Liver (tissue), 3 donors: ENCODE measurements around the gene CLEC4C.

ENCODE experiments used
- EGR1 ChIP-seq, 2 donors: IDR thresholded peaks; 2 replicates each; pipeline ENCODE4 v1.6.1; 2016 to 2018; ENCODE audit warnings: antibody characterized with exemption in 2 of 2, low read depth in 2 of 2
- GABPA ChIP-seq, 2 donors: IDR thresholded peaks in 1 of 2; conservative IDR thresholded peaks in 1 of 2; 2 replicates each; pipeline ENCODE4 v1.6.1; 2016; ENCODE audit warnings: antibody characterized with exemption in 2 of 2, mild to moderate bottlenecking in 1 of 2, moderate library complexity in 1 of 2
- HNF4G ChIP-seq: IDR thresholded peaks from 2 replicates; pipeline ENCODE4 v1.6.1; 2016; ENCODE audit warnings: antibody characterized with exemption
- MAX ChIP-seq: IDR thresholded peaks from 2 replicates; pipeline ENCODE4 v1.6.1; 2016; ENCODE audit warnings: antibody characterized with exemption
- NR2F2 ChIP-seq: IDR thresholded peaks from 2 replicates; pipeline ENCODE4 v1.6.1; 2016; ENCODE audit warnings: antibody characterized with exemption
- RAD21 ChIP-seq, 2 donors: IDR thresholded peaks; 2 replicates each; pipeline ENCODE4 v1.6.1; 2016; ENCODE audit warnings: antibody characterized with exemption in 2 of 2, mild to moderate bottlenecking in 2 of 2
- RXRA ChIP-seq, 2 donors: IDR thresholded peaks; 2 replicates each; pipeline ENCODE4 v1.6.1; 2017 to 2018; ENCODE audit warnings: antibody characterized with exemption in 2 of 2, mild to moderate bottlenecking in 1 of 2
- TAF1 ChIP-seq: conservative IDR thresholded peaks from 2 replicates; pipeline ENCODE4 v1.6.1; 2016; ENCODE audit warnings: antibody characterized with exemption, mild to moderate bottlenecking
- YY1 ChIP-seq: IDR thresholded peaks from 2 replicates; pipeline ENCODE4 v1.6.1; 2016; ENCODE audit warnings: antibody characterized with exemption, mild to moderate bottlenecking
- ZBTB33 ChIP-seq: IDR thresholded peaks from 2 replicates; pipeline ENCODE4 v1.6.1; 2016; ENCODE audit warnings: antibody characterized with exemption
- TF ChIP-seq, protein P1 (sequence below): fragments of 150-350 bp; IDR thresholded peaks from 2 replicates; pipeline ENCODE4 v1.5.1; 2017; ENCODE audit warnings: improper control_type of control experiment, low read depth, low read length; ENCODE audit not compliant: missing input control
- TF ChIP-seq, protein P2 (sequence below): IDR thresholded peaks from 2 replicates; pipeline ENCODE4 v1.6.1; 2016; ENCODE audit warnings: antibody characterized with exemption, mild to moderate bottlenecking
- TF ChIP-seq, protein P3 (sequence below): IDR thresholded peaks from 2 replicates; pipeline ENCODE4 v1.6.1; 2016; ENCODE audit warnings: antibody characterized with exemption
- donor health status: healthy.
- donor health status: healthy.

DNA sequence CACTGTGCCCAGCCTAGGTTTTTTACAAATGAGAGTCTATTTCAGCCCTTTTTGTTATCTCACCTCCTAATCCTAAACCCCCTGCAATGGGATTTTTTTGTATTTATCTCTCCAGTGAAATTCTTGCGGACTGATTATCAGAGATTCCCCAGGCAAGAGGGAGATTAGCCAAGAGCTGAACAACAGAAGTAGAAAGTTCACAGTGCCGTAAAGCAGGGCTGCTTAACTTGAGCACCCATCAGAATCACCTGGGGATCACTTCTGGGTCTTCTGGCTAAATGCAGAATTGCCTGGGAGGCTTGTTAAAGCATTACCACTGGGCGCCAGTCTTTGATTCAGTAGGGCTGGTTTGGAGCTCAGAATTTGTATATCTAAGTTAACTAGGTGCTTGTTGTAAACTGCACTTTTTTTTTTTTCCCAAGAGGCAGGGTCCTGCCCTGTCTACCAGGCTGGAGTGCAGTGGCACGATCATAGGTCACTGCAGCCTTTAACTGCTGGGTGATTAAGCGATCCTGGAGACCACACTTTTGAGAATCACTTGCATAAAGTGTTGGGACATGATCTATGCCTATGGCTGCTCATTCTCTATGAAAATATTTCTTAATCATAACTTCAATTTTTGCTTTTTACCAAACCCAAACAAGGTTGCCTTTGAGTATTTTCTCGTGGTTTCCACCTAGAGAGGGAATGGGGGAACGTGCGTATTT is 37.1 kb downstream of the CLEC4C start:
- TF ChIP-seq, protein P1, sequence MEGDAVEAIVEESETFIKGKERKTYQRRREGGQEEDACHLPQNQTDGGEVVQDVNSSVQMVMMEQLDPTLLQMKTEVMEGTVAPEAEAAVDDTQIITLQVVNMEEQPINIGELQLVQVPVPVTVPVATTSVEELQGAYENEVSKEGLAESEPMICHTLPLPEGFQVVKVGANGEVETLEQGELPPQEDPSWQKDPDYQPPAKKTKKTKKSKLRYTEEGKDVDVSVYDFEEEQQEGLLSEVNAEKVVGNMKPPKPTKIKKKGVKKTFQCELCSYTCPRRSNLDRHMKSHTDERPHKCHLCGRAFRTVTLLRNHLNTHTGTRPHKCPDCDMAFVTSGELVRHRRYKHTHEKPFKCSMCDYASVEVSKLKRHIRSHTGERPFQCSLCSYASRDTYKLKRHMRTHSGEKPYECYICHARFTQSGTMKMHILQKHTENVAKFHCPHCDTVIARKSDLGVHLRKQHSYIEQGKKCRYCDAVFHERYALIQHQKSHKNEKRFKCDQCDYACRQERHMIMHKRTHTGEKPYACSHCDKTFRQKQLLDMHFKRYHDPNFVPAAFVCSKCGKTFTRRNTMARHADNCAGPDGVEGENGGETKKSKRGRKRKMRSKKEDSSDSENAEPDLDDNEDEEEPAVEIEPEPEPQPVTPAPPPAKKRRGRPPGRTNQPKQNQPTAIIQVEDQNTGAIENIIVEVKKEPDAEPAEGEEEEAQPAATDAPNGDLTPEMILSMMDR, result no peak
- TF ChIP-seq GABPA (IDR thresholded peaks at IDR 0.05 in 1 of 2, conservative IDR thresholded peaks at IDR 0.05 in 1 of 2) (no peak), RAD21 (IDR thresholded peaks at IDR 0.05) (no peak), MAX (no peak), TAF1 (no peak), YY1 (no peak), NR2F2 (no peak), EGR1 (IDR thresholded peaks at IDR 0.05; ENCODE audit: low read depth in 2 of 2) (no peak), RXRA (IDR thresholded peaks at IDR 0.05) (no peak), ZBTB33 (no peak), HNF4G (no peak)
- TF ChIP-seq, protein P2, sequence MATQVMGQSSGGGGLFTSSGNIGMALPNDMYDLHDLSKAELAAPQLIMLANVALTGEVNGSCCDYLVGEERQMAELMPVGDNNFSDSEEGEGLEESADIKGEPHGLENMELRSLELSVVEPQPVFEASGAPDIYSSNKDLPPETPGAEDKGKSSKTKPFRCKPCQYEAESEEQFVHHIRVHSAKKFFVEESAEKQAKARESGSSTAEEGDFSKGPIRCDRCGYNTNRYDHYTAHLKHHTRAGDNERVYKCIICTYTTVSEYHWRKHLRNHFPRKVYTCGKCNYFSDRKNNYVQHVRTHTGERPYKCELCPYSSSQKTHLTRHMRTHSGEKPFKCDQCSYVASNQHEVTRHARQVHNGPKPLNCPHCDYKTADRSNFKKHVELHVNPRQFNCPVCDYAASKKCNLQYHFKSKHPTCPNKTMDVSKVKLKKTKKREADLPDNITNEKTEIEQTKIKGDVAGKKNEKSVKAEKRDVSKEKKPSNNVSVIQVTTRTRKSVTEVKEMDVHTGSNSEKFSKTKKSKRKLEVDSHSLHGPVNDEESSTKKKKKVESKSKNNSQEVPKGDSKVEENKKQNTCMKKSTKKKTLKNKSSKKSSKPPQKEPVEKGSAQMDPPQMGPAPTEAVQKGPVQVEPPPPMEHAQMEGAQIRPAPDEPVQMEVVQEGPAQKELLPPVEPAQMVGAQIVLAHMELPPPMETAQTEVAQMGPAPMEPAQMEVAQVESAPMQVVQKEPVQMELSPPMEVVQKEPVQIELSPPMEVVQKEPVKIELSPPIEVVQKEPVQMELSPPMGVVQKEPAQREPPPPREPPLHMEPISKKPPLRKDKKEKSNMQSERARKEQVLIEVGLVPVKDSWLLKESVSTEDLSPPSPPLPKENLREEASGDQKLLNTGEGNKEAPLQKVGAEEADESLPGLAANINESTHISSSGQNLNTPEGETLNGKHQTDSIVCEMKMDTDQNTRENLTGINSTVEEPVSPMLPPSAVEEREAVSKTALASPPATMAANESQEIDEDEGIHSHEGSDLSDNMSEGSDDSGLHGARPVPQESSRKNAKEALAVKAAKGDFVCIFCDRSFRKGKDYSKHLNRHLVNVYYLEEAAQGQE, result no peak
- TF ChIP-seq, protein P3, sequence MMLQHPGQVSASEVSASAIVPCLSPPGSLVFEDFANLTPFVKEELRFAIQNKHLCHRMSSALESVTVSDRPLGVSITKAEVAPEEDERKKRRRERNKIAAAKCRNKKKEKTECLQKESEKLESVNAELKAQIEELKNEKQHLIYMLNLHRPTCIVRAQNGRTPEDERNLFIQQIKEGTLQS, result no peak
